ENCODE measurements around the gene CFAP97.

DNA sequence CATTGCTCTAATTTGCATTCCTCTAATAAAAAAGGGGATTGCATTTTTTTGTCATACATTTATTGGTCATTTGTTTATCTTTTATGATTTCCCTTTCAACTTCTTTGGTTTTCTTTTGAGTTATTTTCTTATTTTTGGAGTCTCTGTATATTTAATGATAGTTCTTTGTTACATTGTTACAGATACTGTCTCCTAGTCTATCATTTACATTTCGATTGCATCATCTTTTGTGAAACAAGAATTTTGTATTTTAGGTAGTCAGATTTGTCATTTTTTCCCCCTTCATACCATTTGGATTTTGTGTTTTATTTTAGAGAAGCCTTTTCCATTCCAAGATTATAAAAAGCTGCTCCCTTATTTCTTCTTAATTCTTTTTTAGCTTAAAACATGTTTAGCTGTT is 42.7 kb upstream of the CFAP97 start:
- TF ChIP-seq, protein P1, sequence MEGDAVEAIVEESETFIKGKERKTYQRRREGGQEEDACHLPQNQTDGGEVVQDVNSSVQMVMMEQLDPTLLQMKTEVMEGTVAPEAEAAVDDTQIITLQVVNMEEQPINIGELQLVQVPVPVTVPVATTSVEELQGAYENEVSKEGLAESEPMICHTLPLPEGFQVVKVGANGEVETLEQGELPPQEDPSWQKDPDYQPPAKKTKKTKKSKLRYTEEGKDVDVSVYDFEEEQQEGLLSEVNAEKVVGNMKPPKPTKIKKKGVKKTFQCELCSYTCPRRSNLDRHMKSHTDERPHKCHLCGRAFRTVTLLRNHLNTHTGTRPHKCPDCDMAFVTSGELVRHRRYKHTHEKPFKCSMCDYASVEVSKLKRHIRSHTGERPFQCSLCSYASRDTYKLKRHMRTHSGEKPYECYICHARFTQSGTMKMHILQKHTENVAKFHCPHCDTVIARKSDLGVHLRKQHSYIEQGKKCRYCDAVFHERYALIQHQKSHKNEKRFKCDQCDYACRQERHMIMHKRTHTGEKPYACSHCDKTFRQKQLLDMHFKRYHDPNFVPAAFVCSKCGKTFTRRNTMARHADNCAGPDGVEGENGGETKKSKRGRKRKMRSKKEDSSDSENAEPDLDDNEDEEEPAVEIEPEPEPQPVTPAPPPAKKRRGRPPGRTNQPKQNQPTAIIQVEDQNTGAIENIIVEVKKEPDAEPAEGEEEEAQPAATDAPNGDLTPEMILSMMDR (conservative IDR thresholded peaks at IDR 0.05 in 1 of 2, IDR thresholded peaks at IDR 0.05 in 1 of 2; ENCODE audit: low read depth in 1 of 2, low read length in 2 of 2), result no peak
- TF ChIP-seq EZH2 (IDR thresholded peaks at IDR 0.05; ENCODE audit: low read length, missing control alignments), result no peak

Measured in fibroblast of lung (primary cell).